Measurements from ENCODE around the gene LHX2.

Gene LHX2

GRCh38 chr9:124012368-124013301 lies 1.1 kb downstream of the LHX2 start:
- DNase-seq (ENCODE audit: low spot score): peak; percentile 58
- in situ Hi-C loops (cut with MboI; ENCODE audit: low sequenced_read_pairs, unreplicated experiment): loop anchor here (25.0 kb wide), 1 partner anchor 475 kb away; no protein-coding TSS in a partner anchor

GRCh38 chr9:124013309-124014210 lies 2.0 kb downstream of the LHX2 start:
- peak; percentile 33 for DNase-seq (ENCODE audit: low spot score)
- TF ChIP-seq CTCF (IDR thresholded peaks at IDR 0.05; ENCODE audit: borderline replicate concordance, control extremely low read depth, extremely low read depth, insufficient read depth, missing control alignments): no peak
- in situ Hi-C loops (cut with MboI; ENCODE audit: low sequenced_read_pairs, unreplicated experiment): loop anchor here (25.0 kb wide), 1 partner anchor 476 kb away; no protein-coding TSS in a partner anchor

More at GRCh38 chr9:124012368-124013301, 1.1 kb downstream of the LHX2 start:
- TF ChIP-seq CTCF (IDR thresholded peaks at IDR 0.05; ENCODE audit: borderline replicate concordance, control extremely low read depth, extremely low read depth, insufficient read depth, missing control alignments): no peak

- peak; percentile 32 for DNase-seq (ENCODE audit: low spot score)
- in situ Hi-C loops (cut with MboI; ENCODE audit: low sequenced_read_pairs, unreplicated experiment): loop anchor here (25.0 kb wide), 1 partner anchor 477 kb away; no protein-coding TSS in a partner anchor
- no peak for TF ChIP-seq CTCF (IDR thresholded peaks at IDR 0.05; ENCODE audit: borderline replicate concordance, control extremely low read depth, extremely low read depth, insufficient read depth, missing control alignments)
Measured at GRCh38 chr9:124014211-124014955, 2.8 kb downstream of the LHX2 start.

- no peak for TF ChIP-seq CTCF (IDR thresholded peaks at IDR 0.05; ENCODE audit: borderline replicate concordance, control extremely low read depth, extremely low read depth, insufficient read depth, missing control alignments)
- in situ Hi-C loops (cut with MboI; ENCODE audit: low sequenced_read_pairs, unreplicated experiment): loop anchor here (25.0 kb wide), 1 partner anchor 478 kb away; no protein-coding TSS in a partner anchor
- DNase-seq (ENCODE audit: low spot score): peak; percentile 36
Measured at GRCh38 chr9:124014956-124015660, 3.5 kb downstream of the LHX2 start.

- DNase-seq (ENCODE audit: low spot score): peak; percentile 31
- TF ChIP-seq CTCF (IDR thresholded peaks at IDR 0.05; ENCODE audit: borderline replicate concordance, control extremely low read depth, extremely low read depth, insufficient read depth, missing control alignments): no peak
- in situ Hi-C loops (cut with MboI; ENCODE audit: low sequenced_read_pairs, unreplicated experiment): loop anchor here (25.0 kb wide), 1 partner anchor 478 kb away; no protein-coding TSS in a partner anchor
Measured at GRCh38 chr9:124015661-124016131, 4.1 kb downstream of the LHX2 start.
